HCT116 (cell line): ENCODE measurements around the gene TTLL10. TPM values are rescaled to one million over a fixed set of nuclear protein-coding genes. Genes with fewer than 3 reads are reported as not detected.

Experiments
- ATAC-seq: fragments of 200-7000 bp; cut with Tn5 transposase; 2 replicates; pipeline ENCODE4 v1.9.1; 2020; ENCODE audit warnings: mild to moderate bottlenecking, moderate library complexity
- BruUV-seq: library from RNA; stranded (reverse); fragments of 400-500 nt; replicated peaks from 2 replicates; lab custom pipeline; 2021; lab: Mats Ljungman, UMichigan
- CTCF ChIA-PET: fragments of 300-600 bp; sonication (Branson Sonifier 250); formaldehyde crosslinking; loops from one replicate; lab custom pipeline; 2021; ENCODE audit warnings: antibody characterized with exemption; lab: Charles Lee
- POLR2A ChIA-PET: fragments of 300-600, 350-600 bp; sonication (Branson Sonifier 250); formaldehyde crosslinking; loops from one replicate; lab custom pipeline; 2021; ENCODE audit warnings: antibody characterized with exemption; lab: Charles Lee
- RAD21 ChIA-PET, 2 experiments: fragments of 300-600 bp; sonication (Branson Sonifier 250); formaldehyde crosslinking; loops; one replicate each; lab custom pipeline; 2023; ENCODE audit warnings: low total read pairs in 2 of 2; ENCODE audit not compliant: uncharacterized antibody in 2 of 2, unreplicated experiment in 2 of 2, low non-redundant PET in 1 of 2; lab: Charles Lee
- DNase-seq: peaks from one replicate; pipeline ENCODE4 v3.0.0-alpha.2; 2010; ENCODE audit warnings: low read depth, low spot score
- H2AFZ ChIP-seq: fragments of 200-600 bp; shearing (Covaris generic), sonication (generic); 2 replicates; pipeline ENCODE4 v1.6.1; 2017; ENCODE audit warnings: low read depth, mixed run types, mixed read lengths, antibody characterized with exemption, low read length; ENCODE audit not compliant: poor library complexity, severe bottlenecking
- H3K27ac ChIP-seq: 2 replicates; pipeline ENCODE4 v1.5.1; 2012; ENCODE audit warnings: low read depth, low read length
- H3K27me3 ChIP-seq: fragments of 200-600 bp; sonication (generic); 2 replicates; pipeline ENCODE4 v1.6.1; 2016; ENCODE audit warnings: mixed run types, low read length, mixed read lengths; ENCODE audit not compliant: insufficient read depth
- H3K36me3 ChIP-seq, 2 experiments: fragments of 200-500 bp in 1 of 2; fragments of 200-600 bp in 1 of 2; sonication (Bioruptor generic) in 1 of 2; sonication (generic) in 1 of 2; 2 replicates each; pipeline versions ENCODE4 v1.5.1 to v1.6.1; 2014 to 2016; ENCODE audit warnings: low read length in 2 of 2, inconsistent platforms in 1 of 2, mixed read lengths in 1 of 2, mixed run types in 1 of 2; ENCODE audit not compliant: insufficient read depth in 2 of 2, control insufficient read depth in 1 of 2
- H3K4me1 ChIP-seq, 2 experiments: fragments of 200-600 bp in 1 of 2; sonication (generic) in 1 of 2; 2 replicates each; pipeline versions ENCODE4 v1.5.1 to v1.6.1; 2012 to 2017; ENCODE audit warnings: low read length in 2 of 2, inconsistent platforms in 1 of 2, mild to moderate bottlenecking in 1 of 2, mixed read lengths in 1 of 2, mixed run types in 1 of 2, moderate library complexity in 1 of 2; ENCODE audit not compliant: insufficient read depth in 2 of 2, control insufficient read depth in 1 of 2
- H3K4me2 ChIP-seq: fragments of 200-600 bp; sonication (generic); 2 replicates; pipeline ENCODE4 v1.6.1; 2017; ENCODE audit warnings: mixed run types, low read length, mixed read lengths
- H3K4me3 ChIP-seq, 2 experiments: fragments of 200-600 bp in 1 of 2; sonication (generic) in 1 of 2; replicated peaks in 1 of 2; 2 replicates each; pipeline ENCODE4 v1.5.1; 2011 to 2016; ENCODE audit warnings: low read length in 2 of 2, control low read depth in 1 of 2, low read depth in 1 of 2, mild to moderate bottlenecking in 1 of 2, mixed read lengths in 1 of 2, mixed run types in 1 of 2
- H3K79me2 ChIP-seq: fragments of 200-600 bp; sonication (generic); 2 replicates; pipeline ENCODE4 v1.6.1; 2017; ENCODE audit warnings: mild to moderate bottlenecking, mixed run types, low read length, moderate library complexity, mixed read lengths; ENCODE audit not compliant: insufficient read depth
- H3K9ac ChIP-seq: fragments of 200-600 bp; sonication (generic); 2 replicates; pipeline ENCODE4 v1.6.1; 2016; ENCODE audit warnings: low read length, mixed read lengths
- H3K9me2 ChIP-seq: fragments of 200-600 bp; sonication (generic), shearing (Covaris generic); 2 replicates; pipeline ENCODE4 v1.6.1; 2017; ENCODE audit warnings: mixed run types, mild to moderate bottlenecking, moderate library complexity; ENCODE audit not compliant: insufficient read depth
- H3K9me3 ChIP-seq, 2 experiments: fragments of 200-500 bp in 1 of 2; fragments of 200-600 bp in 1 of 2; sonication (Bioruptor generic) in 1 of 2; sonication (generic) in 1 of 2; 2 replicates each; pipeline ENCODE4 v1.6.1; 2014 to 2017; ENCODE audit warnings: low read length in 2 of 2, mixed read lengths in 2 of 2, inconsistent platforms in 1 of 2, low read depth in 1 of 2, mild to moderate bottlenecking in 1 of 2, mixed run types in 1 of 2, moderate library complexity in 1 of 2; ENCODE audit not compliant: control insufficient read depth in 1 of 2, insufficient read depth in 1 of 2
- H4K20me1 ChIP-seq: fragments of 200-600 bp; sonication (generic), shearing (Covaris generic); 2 replicates; pipeline ENCODE4 v1.6.1; 2017; ENCODE audit warnings: mixed run types, mild to moderate bottlenecking, moderate library complexity; ENCODE audit not compliant: insufficient read depth
- EGR1 ChIP-seq: IDR thresholded peaks from 2 replicates; pipeline ENCODE4 v1.6.1; 2012; ENCODE audit warnings: low read depth
- ELF1 ChIP-seq: IDR thresholded peaks from 2 replicates; pipeline ENCODE4 v1.6.1; 2012; ENCODE audit warnings: low read depth, borderline replicate concordance
- EZH2 ChIP-seq: fragments of 200-600 bp; sonication (generic); IDR thresholded peaks from 2 replicates; pipeline ENCODE4 v1.6.1; 2017; ENCODE audit warnings: antibody characterized with exemption, mixed run types
- EZH2phosphoT487 ChIP-seq: fragments of 200-600 bp; IDR thresholded peaks from 2 replicates; pipeline ENCODE4 v1.6.1; 2018; ENCODE audit warnings: antibody characterized with exemption, borderline replicate concordance
- POLR2A ChIP-seq: IDR thresholded peaks from 2 replicates; pipeline ENCODE4 v1.7.0; 2011; ENCODE audit warnings: borderline replicate concordance; ENCODE audit not compliant: insufficient read depth, insufficient read length; ENCODE audit errors: extremely low read depth
- RAD21 ChIP-seq: IDR thresholded peaks from 2 replicates; pipeline ENCODE4 v1.6.1; 2012; ENCODE audit warnings: low read depth, mild to moderate bottlenecking
- SRF ChIP-seq: IDR thresholded peaks from 2 replicates; pipeline ENCODE4 v1.6.1; 2012; ENCODE audit warnings: low read depth
- YY1 ChIP-seq: IDR thresholded peaks from 2 replicates; pipeline ENCODE4 v1.6.1; 2011; ENCODE audit warnings: low read length, low read depth, moderate library complexity, mild to moderate bottlenecking; ENCODE audit not compliant: insufficient replicate concordance; ENCODE audit errors: extremely low read depth
- ZFX ChIP-seq: fragments of 450-650 bp; IDR thresholded peaks from 2 replicates; pipeline ENCODE4 v1.6.1; 2017
- ZNF274 ChIP-seq: fragments of 200-500 bp; sonication (Bioruptor generic); IDR thresholded peaks from 2 replicates; pipeline ENCODE4 v1.6.1; 2014; ENCODE audit warnings: mild to moderate bottlenecking, low read depth, low read length, inconsistent platforms
- intact Hi-C: fragments of 100-400 bp; cut with micrococcal nuclease; formaldehyde crosslinking; loops from 2 replicates; pipeline ENCODE4 v1.10.0; 2022
- total RNA-seq: library from RNA; stranded (reverse); gene quantifications from one replicate; pipeline ENCODE4 v1.2.1, GENCODE V29; 2021; ENCODE audit not compliant: unreplicated experiment
- TF ChIP-seq, protein P1 (sequence below): IDR thresholded peaks from 2 replicates; pipeline ENCODE4 v1.6.1; 2011; ENCODE audit warnings: mild to moderate bottlenecking, low read length, moderate library complexity; ENCODE audit not compliant: insufficient replicate concordance; ENCODE audit errors: extremely low read depth
- TF ChIP-seq, protein P2 (sequence below), 3 experiments: fragments of 200-600 bp in 1 of 3; sonication (generic) in 1 of 3; IDR thresholded peaks in 2 of 3; conservative IDR thresholded peaks in 1 of 3; 2 replicates each; pipeline ENCODE4 v1.5.1; 2012 to 2017; ENCODE audit warnings: low read depth in 2 of 3, low read length in 2 of 3, antibody characterized with exemption in 1 of 3, borderline replicate concordance in 1 of 3, control low read depth in 1 of 3, mild to moderate bottlenecking in 1 of 3, mixed read lengths in 1 of 3, mixed run types in 1 of 3, moderate library complexity in 1 of 3; ENCODE audit not compliant: insufficient read depth in 1 of 3
- TF ChIP-seq, protein P3 (sequence below): IDR thresholded peaks from 2 replicates; pipeline ENCODE4 v1.6.1; 2012
- TF ChIP-seq, protein P4 (sequence below): IDR thresholded peaks from 2 replicates; pipeline ENCODE4 v1.6.1; 2012

The TTLL10 gene
- total RNA-seq, 1 experiment from 2014 or later: 0.10 TPM

DNA sequence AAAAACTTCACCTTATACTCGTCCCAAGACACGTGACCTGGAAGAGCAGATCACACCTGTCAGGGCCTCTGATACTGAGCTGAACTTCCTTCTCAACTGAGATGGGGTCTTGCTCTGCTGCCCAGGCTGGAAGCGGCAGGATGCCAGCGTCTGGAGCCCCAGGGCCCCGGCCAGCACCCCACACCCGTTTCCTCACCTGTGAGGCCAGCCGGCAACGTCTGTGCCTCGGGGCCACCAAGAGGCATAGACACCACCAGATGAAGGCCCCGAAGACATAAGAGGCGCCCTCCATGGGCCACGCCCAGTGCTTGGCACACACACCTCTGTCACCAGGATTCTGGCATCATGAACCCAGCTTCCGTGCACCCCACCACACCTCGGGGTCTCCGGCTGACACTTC, 49.6 kb downstream of the TTLL10 start:
- no peak for ATAC-seq
- Histone ChIP-seq H3K4me3 (no peak overlapping the region), H4K20me1 (no peaks in the 10 kb centered on the region), H3K27me3 (no peaks in the 10 kb centered on the region), H3K4me2 (no peak overlapping the region), H2AFZ (no peak overlapping the region), H3K27ac (no peak overlapping the region), H3K9me3 (no peaks in the 10 kb centered on the region), H3K9me2 (no peaks in the 10 kb centered on the region), H3K4me1 (peaks cover 0 to under 1% of the 10 kb centered on the region in 2 experiments; a peak in 1 of 4 replicates), H3K36me3 (peaks cover 23 to 26% of the 10 kb centered on the region in 2 experiments), H3K9ac (no peak overlapping the region), H3K79me2 (peaks cover 50% of the 10 kb centered on the region)
- DNase-seq: no peak
- POLR2A ChIA-PET: no interaction called here
- no TSS peak for BruUV-seq
- RAD21 ChIA-PET: no interaction called here
- intact Hi-C loops: no loop called here
- CTCF ChIA-PET: no interaction called here
- TF ChIP-seq ZNF274: no peak
- TF ChIP-seq, protein P1, sequence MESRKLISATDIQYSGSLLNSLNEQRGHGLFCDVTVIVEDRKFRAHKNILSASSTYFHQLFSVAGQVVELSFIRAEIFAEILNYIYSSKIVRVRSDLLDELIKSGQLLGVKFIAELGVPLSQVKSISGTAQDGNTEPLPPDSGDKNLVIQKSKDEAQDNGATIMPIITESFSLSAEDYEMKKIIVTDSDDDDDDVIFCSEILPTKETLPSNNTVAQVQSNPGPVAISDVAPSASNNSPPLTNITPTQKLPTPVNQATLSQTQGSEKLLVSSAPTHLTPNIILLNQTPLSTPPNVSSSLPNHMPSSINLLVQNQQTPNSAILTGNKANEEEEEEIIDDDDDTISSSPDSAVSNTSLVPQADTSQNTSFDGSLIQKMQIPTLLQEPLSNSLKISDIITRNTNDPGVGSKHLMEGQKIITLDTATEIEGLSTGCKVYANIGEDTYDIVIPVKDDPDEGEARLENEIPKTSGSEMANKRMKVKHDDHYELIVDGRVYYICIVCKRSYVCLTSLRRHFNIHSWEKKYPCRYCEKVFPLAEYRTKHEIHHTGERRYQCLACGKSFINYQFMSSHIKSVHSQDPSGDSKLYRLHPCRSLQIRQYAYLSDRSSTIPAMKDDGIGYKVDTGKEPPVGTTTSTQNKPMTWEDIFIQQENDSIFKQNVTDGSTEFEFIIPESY: no peak

DNA sequence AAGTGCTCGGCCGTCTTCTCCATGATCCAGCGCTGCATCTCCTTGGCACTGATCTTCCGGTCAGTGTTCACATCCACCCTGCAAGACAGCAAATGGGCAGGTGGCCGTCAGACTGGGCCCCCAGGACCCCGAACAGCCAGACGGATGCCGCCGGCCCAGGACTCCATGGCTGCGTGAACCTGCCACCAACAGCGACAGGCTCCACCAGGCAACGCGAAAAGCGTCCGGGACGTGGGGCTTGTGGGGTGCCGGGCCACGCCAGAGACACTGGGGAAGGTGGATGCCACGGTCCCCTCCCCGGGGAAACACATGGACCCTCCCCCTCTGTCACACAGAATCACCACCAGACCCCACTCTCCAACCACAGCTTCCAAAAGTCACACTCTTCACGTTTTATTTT, 50.2 kb downstream of the TTLL10 start:
- Histone ChIP-seq H4K20me1 (no peaks in the 10 kb centered on the region), H3K4me1 (no peaks in the 10 kb centered on the region), H3K9me3 (no peaks in the 10 kb centered on the region), H2AFZ (no peak overlapping the region), H3K4me3 (no peak overlapping the region), H3K27ac (no peak overlapping the region; the same call in 1 of the 2 replicates), H3K79me2 (peaks cover 56% of the 10 kb centered on the region), H3K4me2 (no peak overlapping the region), H3K9me2 (no peaks in the 10 kb centered on the region), H3K27me3 (no peaks in the 10 kb centered on the region), H3K36me3 (peaks cover 26 to 28% of the 10 kb centered on the region in 2 experiments), H3K9ac (no peak overlapping the region)
- BruUV-seq: no TSS peak
- ChIA-PET RAD21 (no interaction called here), CTCF (no interaction called here), POLR2A (no interaction called here)
- intact Hi-C loops: no loop called here
- no peak for DNase-seq
- ATAC-seq: no peak
- TF ChIP-seq, protein P2, sequence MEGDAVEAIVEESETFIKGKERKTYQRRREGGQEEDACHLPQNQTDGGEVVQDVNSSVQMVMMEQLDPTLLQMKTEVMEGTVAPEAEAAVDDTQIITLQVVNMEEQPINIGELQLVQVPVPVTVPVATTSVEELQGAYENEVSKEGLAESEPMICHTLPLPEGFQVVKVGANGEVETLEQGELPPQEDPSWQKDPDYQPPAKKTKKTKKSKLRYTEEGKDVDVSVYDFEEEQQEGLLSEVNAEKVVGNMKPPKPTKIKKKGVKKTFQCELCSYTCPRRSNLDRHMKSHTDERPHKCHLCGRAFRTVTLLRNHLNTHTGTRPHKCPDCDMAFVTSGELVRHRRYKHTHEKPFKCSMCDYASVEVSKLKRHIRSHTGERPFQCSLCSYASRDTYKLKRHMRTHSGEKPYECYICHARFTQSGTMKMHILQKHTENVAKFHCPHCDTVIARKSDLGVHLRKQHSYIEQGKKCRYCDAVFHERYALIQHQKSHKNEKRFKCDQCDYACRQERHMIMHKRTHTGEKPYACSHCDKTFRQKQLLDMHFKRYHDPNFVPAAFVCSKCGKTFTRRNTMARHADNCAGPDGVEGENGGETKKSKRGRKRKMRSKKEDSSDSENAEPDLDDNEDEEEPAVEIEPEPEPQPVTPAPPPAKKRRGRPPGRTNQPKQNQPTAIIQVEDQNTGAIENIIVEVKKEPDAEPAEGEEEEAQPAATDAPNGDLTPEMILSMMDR (IDR thresholded peaks at IDR 0.05 in 2 of 3, conservative IDR thresholded peaks at IDR 0.05 in 1 of 3; ENCODE audit: borderline replicate concordance in 1 of 3, insufficient read depth in 1 of 3, low read depth in 2 of 3, low read length in 2 of 3): no peak
- no peak for TF ChIP-seq POLR2A
- no peak for TF ChIP-seq ELF1
- TF ChIP-seq, protein P3, sequence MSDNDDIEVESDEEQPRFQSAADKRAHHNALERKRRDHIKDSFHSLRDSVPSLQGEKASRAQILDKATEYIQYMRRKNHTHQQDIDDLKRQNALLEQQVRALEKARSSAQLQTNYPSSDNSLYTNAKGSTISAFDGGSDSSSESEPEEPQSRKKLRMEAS: no peak
- TF ChIP-seq EZH2phosphoT487: no peak
- TF ChIP-seq, protein P4, sequence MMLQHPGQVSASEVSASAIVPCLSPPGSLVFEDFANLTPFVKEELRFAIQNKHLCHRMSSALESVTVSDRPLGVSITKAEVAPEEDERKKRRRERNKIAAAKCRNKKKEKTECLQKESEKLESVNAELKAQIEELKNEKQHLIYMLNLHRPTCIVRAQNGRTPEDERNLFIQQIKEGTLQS: no peak
- no peak for TF ChIP-seq ZFX
- no peak for TF ChIP-seq SRF
- no peak for TF ChIP-seq RAD21
- TF ChIP-seq, protein P1: no peak
- TF ChIP-seq EZH2: no peak
- no peak for TF ChIP-seq YY1
- TF ChIP-seq EGR1: no peak
